D341Med (cell line): ENCODE data around the gene ZIC2.

Experiments
- DNase-seq: peaks from one replicate; pipeline ENCODE4 v3.0.0; 2012; ENCODE audit warnings: low spot score

The ZIC2 gene

GRCh38 chr13:99974296-99974938 lies 7.2 kb upstream of the ZIC2 start:
- DNase-seq: no peak

DNA sequence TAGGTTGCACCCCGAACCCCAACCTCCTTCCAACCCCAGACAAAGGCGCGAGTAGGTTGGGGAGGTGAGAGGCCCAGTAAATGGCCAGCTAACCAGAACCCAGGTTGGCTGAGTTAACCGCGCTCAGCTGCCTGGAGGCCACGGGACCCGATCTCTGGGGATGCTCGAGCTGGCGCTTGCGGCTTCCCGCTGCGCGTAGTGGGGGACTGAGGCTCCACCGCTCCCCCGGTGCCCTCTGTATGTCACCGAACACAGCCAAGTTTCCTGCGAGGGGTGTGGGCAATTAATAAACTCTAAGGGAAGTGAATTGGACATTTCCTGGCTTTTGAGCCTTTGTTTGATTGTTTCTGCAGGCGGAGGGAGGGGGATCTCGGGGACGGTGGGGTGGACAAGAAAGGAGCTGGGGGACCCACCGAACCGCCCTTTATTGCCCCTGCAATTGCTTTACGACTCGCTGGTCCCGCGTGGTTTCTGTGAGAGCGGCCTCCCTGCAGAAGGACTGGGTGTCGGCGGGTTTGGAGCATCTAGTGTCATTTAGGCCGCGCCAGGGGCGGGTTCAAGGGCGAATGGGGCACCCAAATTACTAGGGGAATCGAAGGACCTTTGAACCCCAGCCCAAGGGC lies 6.5 kb upstream of the ZIC2 start:
- DNase-seq: no peak

DNA sequence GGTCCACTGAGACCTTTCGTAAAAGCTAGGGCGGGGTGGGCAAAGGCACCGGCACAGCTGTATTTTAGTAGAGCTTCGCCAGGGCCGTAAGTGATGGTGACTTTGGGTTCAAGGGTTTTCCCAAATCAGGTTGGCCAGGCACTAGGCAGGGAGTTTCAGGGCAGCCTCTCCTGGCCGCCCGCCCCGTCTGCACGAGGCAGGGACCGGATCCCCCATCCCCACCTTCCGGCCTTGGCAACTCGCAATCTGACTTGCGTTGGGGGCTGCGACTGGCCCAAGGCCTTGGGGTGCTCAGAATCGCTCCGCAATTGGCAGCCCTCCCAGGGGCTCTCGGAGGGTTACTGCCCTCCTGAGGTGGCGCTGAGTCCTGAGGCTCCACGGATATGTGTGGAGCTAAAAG lies 6.0 kb upstream of the ZIC2 start:
- no peak for DNase-seq

GRCh38 chr13:99976575-99976974 lies 5.0 kb upstream of the ZIC2 start:
- DNase-seq: no peak

GRCh38 chr13:99977334-99977911 lies 4.2 kb upstream of the ZIC2 start:
- DNase-seq: no peak

DNA sequence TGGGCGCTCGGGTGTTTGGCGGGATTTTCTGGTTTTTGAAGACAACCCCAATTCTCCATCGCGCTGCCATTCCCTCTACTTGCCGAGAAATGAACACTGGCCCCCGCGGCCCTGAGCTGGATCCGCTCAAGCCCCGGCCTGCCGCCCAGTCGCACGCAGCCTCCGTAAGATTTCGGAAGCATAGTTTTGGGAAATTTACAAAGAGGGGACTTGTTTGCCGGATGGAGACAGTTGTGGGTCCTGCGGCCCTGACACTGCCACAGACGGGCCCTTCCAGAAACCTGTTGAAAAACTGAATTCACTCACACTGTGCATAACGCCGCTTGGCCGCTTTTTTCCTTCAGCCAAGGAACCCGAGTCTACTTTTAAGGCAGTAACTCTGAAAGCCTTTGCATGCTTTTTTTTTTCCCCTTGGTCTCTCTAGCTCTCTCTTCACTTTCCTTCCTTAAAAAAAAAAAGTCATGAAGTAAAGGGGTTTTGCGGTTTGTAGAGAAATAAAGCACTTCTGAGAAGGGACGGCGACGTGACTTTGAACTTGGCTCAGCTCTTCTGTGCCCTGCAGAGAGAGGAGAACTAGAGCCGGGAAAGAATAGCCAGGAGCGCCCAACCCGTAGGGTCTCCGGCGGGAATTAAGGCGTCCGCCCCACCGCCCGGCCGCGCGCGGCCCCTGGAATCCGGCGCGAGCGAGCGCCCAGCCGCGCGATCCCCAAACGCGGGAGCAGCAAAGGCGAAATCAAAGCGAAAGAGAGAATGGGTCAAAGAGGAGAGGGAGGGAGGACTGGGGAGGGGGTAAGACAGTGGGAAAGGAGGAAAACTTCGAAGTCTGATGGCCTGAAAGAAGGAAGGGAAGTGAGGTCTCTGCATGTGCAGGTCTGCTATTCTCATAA lies 3.4 kb upstream of the ZIC2 start:
- no peak for DNase-seq

DNA sequence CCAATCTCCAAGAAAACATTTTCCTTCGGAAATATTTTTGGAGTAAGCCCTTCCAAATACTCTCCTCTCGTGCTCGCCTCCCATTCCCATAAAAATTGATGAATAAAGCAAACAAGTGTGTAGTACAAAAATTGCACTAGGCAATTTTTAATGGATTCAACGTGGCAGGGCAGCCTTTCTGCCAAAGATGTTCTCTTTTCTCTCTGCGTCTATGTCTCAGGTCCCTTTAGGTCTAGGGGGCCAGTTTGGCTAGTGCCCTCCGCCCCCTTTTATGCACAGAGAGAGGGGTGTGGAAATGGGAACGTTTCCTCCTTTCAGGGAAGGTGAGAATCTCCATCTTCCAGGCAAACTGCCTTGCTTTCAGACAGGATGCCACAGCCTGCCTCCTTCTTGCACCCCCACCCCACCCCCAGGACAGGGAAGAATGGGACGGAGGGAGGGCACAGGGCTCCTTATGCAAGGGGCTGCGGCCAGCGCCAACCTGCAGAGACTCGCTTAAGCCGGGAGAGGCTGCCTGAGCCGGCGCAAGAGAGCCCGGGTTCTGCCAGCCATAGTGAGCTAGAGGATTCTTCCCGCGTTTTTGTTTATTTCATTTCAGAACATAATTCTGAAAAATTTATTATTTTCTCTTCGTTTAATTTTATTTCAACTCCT lies 2.7 kb upstream of the ZIC2 start:
- no peak for DNase-seq

- no peak for DNase-seq
Observed at GRCh38 chr13:99979453-99980200, 2.0 kb upstream of the ZIC2 start.

- peak; percentile 93 for DNase-seq
Observed at GRCh38 chr13:99980201-99980823, 1.3 kb upstream of the ZIC2 start.

DNA sequence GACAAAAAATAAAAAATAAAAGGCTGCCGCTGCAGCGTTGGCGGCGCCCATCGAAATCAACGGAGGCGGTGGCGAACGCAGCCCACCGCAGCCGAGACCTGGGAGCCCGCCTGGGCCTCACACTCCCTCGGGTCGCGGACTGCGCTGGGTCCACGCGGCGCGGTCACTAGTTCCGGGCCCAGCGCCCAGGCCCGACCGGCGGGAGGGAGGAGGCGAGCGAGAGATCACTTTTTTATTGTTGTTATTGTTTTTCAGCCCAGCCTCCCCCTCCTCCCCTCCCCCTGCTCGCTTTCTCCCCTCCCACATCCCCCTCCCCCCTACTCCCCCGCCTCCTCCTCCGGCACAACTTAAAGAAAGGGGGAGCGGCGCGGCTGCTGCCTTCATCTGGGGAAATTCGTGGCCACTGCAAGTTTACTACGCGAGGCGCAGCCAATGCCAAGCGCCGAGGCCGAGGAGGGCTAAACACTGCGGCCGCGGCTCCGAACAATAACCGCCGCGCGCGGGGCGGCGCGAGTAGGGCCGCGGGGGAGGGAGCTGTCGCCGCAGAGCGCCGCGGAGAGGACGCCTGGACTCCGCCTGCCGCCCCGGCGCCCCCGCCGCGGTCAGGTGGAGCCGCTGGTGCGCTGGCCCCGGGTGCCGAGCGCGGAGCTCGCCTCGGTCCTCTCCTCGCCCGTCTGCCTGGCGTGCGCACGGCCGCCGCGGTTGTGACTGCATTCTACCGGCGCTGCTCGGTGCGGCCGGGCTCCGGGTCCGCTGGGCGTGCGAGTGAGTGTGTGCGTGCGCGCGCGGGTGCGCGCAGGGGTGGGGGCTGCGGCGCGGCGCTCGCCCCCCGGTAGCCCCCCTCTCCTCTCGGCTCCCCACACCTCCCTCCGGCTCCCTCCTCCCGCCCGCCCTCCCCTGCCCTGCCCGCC lies 505 bp upstream of the ZIC2 start:
- DNase-seq: peak; percentile 73

GRCh38 chr13:99982036-99982730 lies 599 bp downstream of the ZIC2 start:
- DNase-seq: peak; percentile 69

GRCh38 chr13:99982731-99983498 lies 1.3 kb downstream of the ZIC2 start:
- no peak for DNase-seq

DNA sequence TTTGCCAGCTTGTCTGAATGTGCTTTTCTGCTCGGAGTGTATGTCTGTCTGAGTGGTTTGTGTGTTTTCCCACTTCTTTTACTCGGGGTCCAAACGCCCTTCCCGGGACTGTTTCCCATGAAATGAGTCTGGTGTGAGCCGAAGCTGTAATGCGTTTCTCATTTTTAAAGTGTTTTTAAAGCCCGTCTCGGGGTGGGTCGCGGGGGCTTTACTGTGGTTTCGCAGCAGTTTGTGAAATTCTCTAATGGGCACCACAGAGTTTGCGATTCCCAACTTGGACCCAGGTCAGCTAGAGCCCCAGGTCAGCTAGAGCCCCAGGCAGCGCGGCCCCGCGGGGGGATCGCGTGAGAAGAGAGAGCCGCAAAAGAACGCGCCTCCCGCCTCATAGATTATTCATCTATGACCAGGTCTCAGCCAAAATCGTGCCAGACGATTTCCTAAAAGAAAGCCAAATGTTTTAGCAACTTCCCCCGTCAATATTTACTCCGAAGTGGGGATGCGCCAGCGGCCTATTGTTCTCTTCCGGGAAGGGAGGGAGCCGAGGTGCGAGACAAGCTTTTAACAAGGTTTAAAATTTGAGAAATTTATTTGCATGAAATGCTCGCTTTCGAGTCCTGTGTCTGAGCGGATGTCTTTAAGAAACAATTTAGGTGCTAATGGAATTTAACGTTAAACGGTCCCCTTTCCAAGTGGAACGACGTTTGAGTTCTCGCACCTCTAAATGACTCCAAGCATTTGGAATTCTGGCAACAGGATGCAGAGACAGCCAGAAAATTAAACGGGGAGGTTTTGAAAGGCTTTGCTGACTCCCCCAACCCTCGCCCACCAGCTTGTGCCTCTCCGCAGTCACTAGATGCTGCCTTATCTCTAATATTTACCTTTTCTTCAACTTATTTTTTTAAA lies 2.2 kb downstream of the ZIC2 start:
- no peak for DNase-seq

- no peak for DNase-seq
Observed at GRCh38 chr13:99984461-99985240, 3.1 kb downstream of the ZIC2 start.

DNA sequence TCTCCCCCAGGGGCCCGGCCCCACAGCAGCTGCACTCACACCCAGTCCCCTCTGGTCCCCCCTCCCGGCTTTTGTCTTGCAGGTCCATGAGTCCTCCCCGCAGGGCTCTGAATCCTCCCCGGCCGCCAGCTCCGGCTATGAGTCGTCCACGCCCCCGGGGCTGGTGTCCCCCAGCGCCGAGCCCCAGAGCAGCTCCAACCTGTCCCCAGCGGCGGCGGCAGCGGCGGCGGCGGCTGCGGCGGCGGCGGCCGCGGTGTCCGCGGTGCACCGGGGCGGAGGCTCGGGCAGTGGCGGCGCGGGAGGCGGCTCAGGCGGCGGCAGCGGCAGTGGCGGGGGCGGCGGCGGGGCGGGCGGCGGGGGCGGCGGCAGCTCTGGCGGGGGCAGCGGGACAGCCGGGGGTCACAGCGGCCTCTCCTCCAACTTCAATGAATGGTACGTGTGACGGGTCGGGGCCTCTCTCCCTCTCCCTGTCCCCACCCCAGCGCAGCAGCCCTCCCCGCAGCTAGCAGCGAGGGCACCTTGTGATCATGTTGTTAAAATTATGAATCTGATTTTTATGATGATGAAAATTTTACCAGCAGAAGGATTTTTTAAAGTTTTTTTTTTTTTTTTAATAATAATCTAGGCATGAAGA lies 3.8 kb downstream of the ZIC2 start:
- DNase-seq: no peak

DNA sequence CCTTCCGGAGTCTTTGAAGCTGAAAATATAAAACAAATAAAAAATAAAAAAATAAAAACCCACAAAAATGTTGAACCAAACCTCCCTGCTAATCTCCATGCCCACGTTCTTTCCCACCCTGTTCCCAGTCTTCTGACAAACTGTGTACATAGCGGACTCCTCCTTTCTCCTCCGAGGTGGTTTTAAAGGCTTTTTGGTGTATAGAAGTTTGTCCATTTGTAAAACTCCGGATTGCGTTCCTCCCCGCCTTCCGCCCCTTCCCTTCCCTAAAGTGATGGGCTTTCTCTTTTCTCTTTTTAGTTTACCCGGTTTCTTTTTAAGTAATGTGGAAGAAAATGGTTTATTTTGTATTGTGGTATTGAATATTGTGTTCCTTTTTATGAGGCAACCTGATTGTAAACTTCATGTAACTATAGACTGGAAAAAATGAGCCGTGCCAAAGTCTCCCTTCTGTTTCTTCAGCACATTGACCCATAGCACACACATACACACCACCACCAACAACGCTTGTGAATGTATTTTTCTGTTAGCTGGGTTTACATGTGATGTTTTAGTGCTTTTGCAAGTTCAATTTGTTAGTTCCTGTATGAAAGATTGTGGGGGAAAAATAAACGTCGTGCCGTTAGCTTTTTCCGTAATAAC lies 4.4 kb downstream of the ZIC2 start:
- no peak for DNase-seq
